T follicular helper cell (primary cell): Measurements from ENCODE around the gene EIF4G3.
"Not testable (repeated sequence)": the region's sequence is repeated elsewhere in the genome, so short reads cannot be mapped to it uniquely, and the experiment has no call there.

Experiments used
- DNase-seq: peaks from one replicate; pipeline ENCODE4 v3.0.0-alpha.2; 2020; ENCODE audit warnings: low read depth
- total RNA-seq, 2 experiments: gene quantifications; one replicate each; lab custom pipeline; 2026; lab: John Stamatoyannopoulos, UW

Gene EIF4G3, protein sequence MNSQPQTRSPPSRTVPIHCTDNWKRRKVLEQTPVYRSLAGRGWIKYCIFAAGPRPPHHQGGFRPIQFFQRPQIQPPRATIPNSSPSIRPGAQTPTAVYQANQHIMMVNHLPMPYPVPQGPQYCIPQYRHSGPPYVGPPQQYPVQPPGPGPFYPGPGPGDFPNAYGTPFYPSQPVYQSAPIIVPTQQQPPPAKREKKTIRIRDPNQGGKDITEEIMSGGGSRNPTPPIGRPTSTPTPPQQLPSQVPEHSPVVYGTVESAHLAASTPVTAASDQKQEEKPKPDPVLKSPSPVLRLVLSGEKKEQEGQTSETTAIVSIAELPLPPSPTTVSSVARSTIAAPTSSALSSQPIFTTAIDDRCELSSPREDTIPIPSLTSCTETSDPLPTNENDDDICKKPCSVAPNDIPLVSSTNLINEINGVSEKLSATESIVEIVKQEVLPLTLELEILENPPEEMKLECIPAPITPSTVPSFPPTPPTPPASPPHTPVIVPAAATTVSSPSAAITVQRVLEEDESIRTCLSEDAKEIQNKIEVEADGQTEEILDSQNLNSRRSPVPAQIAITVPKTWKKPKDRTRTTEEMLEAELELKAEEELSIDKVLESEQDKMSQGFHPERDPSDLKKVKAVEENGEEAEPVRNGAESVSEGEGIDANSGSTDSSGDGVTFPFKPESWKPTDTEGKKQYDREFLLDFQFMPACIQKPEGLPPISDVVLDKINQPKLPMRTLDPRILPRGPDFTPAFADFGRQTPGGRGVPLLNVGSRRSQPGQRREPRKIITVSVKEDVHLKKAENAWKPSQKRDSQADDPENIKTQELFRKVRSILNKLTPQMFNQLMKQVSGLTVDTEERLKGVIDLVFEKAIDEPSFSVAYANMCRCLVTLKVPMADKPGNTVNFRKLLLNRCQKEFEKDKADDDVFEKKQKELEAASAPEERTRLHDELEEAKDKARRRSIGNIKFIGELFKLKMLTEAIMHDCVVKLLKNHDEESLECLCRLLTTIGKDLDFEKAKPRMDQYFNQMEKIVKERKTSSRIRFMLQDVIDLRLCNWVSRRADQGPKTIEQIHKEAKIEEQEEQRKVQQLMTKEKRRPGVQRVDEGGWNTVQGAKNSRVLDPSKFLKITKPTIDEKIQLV (N-terminal part only)
- 53.4 to 87.6 reads per million in 2 experiments for total RNA-seq

DNA sequence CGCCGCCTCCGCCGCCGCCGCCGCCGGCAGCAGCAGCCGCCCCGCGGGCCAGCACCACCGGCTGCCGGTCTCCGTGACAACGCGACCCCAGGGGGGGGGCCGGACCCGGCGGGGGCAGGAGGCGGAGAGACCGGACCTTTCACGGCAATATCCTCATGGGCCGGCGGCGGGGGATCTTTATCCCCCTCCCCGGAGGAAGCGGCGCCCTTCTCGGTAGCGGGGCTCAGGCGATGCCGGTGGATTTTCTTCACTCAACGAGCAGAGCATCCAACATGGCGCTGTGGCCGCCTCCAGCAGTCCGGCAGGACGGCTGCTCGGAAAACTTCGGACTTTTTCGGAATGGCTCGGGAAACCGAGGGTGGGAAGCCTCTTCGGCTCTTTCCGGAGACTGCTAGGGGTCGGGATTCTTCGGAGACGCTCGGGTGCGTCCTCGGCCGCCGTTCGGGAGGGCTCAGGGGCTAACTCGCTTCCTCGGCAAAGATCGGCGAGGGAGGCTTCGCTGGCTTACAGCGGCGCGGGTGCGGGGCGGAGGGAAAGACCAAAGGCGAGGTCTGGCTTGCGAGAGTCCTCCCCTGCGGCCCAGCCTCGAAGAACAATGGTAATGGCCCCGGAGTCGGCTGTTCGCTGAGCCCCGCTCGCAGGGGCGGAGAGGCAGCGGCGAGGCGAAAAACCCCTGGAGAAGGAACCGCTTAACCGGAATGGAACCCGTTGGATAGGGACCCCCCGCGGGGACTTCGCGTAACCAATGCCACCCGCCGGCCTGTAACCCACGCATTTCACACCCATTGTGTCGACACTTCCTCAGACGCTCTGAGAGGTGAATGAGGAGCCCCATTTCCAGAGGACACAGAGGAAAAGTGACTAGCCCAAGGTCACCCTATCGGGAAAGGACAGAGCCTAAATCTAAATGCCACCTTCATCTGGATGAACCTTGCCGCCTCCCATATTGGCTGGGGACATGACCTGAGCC lies at the start of gene EIF4G3:
Gene EIF4G3 (minus strand): TSS at position 312 of the 970 bp plus-strand sequence. CDS start 174,155 bp downstream, outside the sequence.
- peak; percentile 100 for DNase-seq

DNA sequence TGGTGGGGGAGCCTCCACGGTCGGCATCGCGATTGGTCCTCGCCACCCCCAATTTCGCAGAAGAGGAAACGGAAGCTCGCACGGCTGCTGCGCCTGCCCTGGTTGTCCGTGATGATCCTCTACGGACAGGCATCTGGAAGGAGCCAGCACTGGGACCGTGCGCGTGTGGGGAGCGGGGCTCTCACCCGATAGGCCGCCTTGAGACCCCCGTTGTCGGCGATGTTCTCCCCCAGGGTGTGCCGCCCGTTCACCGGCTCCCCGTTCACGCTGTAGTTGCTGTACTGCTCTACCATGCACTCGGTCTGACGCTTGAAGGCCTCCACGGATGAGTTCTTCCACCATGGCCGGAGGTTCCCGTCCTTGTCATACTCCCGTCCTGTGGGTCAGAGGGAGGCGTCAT lies 48.4 kb upstream of the EIF4G3 start:
- no peak for DNase-seq

GRCh38 chr1:21220815-21221214 lies 44.1 kb upstream of the EIF4G3 start:
- no peak for DNase-seq

DNA sequence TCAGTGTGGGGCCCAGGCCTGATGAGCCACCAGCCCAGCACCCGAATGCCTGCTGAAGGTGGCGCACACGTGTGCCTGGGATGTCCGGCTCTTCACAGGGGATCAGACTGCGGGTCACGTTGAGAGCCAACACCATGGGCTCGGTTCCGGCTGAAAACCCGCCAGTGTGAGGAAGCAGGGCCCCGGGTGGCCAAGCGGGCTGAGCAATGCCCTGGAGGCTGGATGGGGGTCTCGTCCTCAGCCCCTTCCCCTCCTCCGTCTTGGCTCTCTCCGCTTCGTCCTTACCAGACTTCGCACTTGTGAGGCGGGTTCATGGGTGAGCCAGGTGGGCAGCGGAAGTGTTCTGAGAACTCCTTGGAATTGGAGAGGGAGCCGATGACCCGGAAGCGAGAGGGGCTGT lies 43.0 kb upstream of the EIF4G3 start:
- no peak for DNase-seq

DNA sequence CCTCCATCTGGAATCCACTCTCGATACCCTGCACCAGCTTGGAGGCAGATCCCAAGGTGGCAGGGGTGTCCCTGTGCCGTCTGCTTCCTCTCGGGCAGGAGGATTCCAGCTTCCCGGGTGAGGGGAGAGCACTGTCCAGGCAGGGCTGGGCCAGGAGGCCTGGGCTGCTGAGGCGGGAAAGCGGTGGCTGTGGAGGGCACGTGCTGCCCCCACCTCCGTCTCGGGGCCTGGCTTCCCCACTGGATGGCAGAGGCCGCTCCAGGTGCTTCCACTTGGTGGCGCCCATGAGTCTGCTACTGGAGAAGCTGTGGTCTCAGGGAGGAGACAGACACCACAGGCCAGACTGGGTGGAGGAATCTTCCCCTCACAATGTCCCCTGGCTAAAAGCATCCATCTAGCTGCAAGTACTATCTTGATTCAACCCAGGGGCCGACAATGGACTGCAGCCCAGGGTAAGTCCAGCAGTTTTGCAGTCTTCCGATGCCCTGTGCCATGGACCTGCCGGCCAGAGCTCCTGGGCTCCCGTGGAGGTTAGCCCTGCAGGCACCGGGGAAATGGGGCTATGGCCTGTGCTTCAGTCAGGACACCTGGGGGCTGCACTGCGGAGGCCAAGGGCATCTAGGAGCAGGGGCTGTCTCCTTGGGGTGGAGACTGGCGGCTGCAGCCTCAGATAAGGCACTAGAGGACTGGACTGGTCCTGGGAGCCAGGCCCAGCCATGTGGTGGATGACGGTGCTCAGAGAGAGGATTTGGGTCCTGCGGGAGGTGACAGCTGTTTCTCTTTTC lies 41.3 kb upstream of the EIF4G3 start:
- DNase-seq, result peak; percentile 9

GRCh38 chr1:21216835-21217811 lies 40.4 kb upstream of the EIF4G3 start:
- peak; percentile 59 for DNase-seq

GRCh38 chr1:21212126-21212525 lies 35.4 kb upstream of the EIF4G3 start:
- no peak for DNase-seq

GRCh38 chr1:21208137-21208700 lies 31.5 kb upstream of the EIF4G3 start:
- not testable (repeated sequence) for DNase-seq

DNA sequence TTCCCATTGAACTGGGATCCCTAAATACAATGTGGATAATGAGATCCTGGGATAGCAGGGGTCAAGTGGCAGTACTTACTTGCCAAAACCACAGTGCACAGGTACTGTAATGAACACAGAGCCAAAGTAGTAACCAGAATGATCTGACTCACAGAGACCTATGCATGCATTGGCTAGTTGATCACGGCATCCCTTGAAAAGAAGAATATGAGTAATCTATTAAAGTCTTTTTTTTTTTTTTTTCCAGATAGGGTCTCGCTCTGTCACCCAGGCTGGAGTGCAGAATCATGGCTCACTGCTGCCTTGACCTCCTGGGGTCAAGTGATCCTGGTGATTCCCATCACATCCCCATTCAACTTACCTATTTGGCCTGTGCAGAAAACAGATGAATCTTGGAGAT lies 29.4 kb upstream of the EIF4G3 start:
- no peak for DNase-seq

- DNase-seq, result no peak
Measured at GRCh38 chr1:21205416-21205815, 28.7 kb upstream of the EIF4G3 start.

DNA sequence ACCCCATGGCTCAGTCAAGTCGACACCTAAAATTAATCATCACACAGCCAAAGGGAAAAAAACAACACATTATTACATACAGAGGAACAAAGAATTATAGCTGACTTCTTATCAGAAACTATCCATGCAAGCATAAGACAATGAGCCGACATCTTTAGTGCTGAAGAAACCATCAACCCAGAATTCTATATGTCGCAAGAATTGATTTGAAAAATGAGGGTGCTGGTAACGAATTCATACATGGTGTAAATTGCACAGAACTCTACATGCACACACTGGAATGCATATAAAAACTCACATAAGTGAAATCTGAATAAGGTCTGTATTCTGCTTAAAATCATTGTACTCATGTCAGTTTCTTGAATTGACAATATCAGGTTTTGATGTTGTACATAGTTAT lies 25.0 kb upstream of the EIF4G3 start:
- no peak for DNase-seq

DNA sequence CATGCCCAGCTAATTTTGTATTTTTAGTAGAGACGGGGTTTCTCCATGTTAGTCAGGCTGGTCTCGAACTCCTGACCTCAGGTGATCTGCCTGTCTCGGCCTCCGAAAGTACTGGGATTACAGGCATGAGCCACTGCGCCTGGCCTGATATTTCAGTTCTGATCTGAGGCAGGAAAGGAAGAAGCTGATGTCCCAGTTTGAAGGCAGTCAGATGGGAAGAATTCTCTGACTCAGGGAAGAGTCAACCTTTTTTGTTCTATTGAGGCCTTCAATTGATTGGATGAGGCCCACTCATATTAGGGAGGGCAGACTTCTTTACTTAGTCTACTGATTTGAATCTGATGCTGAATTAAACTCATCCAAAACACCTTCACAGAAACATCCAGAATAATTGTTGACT lies 24.5 kb upstream of the EIF4G3 start:
- DNase-seq, result not testable (repeated sequence)

GRCh38 chr1:21200767-21201166 lies 24.1 kb upstream of the EIF4G3 start:
- no peak for DNase-seq

GRCh38 chr1:21198929-21199328 lies 22.2 kb upstream of the EIF4G3 start:
- DNase-seq, result no peak

- DNase-seq, result no peak
Measured at GRCh38 chr1:21192871-21193270, 16.2 kb upstream of the EIF4G3 start.

- no peak for DNase-seq
Measured at GRCh38 chr1:21192284-21192683, 15.6 kb upstream of the EIF4G3 start.

DNA sequence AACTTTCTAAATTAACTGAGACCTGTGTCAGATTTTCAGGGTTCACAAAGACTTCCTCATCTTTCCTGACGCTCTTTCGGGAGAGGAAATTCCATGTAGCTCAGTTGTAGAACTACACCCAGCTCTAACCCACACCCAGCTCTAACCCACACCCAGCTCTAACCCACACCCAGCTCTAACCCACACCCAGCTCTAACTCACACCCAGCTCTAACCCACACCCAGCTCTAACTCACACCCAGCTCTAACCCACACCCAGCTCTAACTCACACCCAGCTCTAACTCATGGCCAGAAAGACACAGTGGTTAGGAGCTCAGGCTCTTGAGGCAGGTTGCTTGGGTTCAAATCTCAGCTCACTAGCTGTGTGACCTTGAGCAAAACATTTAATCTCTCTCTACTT lies 14.1 kb upstream of the EIF4G3 start:
- DNase-seq, result not testable (repeated sequence)

GRCh38 chr1:21189906-21190500 lies 13.3 kb upstream of the EIF4G3 start:
- no peak for DNase-seq
